ENCODE measurements around the gene PSMA7.

The PSMA7 gene

GRCh38 chr20:62096421-62097380 is 46.5 kb downstream of the PSMA7 start:
- DNase-seq (ENCODE audit: low read depth in 4 of 4, low spot score in 1 of 4), result no peak

- no peak for DNase-seq (ENCODE audit: low read depth in 4 of 4, low spot score in 1 of 4)
These were observed 53.8 kb downstream of the PSMA7 start for GRCh38 chr20:62089393-62089792.

- DNase-seq (ENCODE audit: low read depth in 4 of 4, low spot score in 1 of 4), result no peak
These were observed 54.7 kb downstream of the PSMA7 start for GRCh38 chr20:62088258-62089127.

- no peak for DNase-seq (ENCODE audit: low read depth in 4 of 4, low spot score in 1 of 4)
These were observed 55.6 kb downstream of the PSMA7 start for GRCh38 chr20:62087632-62088031.

- DNase-seq (ENCODE audit: low read depth in 4 of 4, low spot score in 1 of 4), result no peak
These were observed 56.0 kb downstream of the PSMA7 start for GRCh38 chr20:62087227-62087626.

All from stimulated activated CD4-positive, alpha-beta T cell treated with anti-CD3 and anti-CD28 coated beads, Interleukin-1b, Interleukin-23, amount 100 ng/mL, for 24 hours (primary cell).